Cerebellar cortex (tissue), 1 donor: ENCODE measurements around the gene CCDC15.
"Not testable (repeated sequence)": the region's sequence is repeated elsewhere in the genome, so short reads cannot be mapped to it uniquely, and the experiment has no call there.

Experiments
- DNase-seq: peaks from one replicate; pipeline ENCODE4 v3.0.0-alpha.2; 2015; ENCODE audit warnings: low spot score

CCDC15 gene

DNA sequence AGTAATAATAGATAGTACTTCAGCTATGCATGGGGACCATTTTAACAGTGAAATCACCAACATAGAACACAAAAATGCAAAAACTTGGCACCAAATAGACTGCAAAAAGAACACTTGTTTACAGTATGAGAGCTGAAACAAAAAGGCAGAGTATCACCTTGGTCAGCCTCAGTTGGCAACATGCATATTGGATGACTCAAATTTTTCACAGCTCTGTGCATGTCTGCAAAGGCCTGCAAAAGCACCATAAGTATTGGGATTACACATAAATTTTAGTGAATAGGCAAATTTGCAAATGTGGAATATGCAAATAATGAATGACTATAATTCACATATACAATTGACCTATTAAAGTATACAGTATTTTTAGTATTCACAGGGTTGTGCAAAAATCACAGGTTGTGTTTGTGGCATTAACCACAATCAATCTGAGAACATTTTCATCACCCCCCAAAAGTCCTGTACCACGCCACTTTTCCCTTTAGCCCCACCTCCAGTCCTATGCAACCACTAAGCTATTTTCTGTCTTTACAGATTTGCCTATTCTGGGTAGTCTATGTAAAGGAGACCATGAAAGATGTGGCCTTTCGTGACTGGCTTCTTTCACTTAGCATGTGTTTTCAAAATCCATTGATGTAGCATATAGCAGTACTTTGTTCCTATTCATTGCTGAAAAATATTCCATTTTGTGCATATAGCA is 47.2 kb downstream of the CCDC15 start:
- DNase-seq = no peak

DNA sequence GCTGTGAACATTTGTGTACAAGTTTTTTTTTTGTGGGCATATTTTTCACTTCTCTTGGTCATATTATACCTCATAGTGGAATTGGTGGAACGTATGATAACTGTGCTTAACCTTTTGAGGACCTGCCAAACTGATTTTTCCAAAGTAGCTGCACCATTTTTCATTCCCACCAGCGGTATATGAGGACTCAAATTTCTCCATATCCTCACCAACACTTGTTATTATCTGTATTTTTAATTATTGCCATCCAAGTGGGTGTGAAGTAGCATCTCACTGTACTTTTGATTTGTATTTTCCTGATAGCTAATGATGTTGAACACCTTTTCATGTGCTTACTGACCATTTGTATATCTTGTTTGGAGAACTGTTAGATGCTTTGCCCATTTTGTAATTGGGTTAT is 47.8 kb downstream of the CCDC15 start:
- DNase-seq = no peak

DNA sequence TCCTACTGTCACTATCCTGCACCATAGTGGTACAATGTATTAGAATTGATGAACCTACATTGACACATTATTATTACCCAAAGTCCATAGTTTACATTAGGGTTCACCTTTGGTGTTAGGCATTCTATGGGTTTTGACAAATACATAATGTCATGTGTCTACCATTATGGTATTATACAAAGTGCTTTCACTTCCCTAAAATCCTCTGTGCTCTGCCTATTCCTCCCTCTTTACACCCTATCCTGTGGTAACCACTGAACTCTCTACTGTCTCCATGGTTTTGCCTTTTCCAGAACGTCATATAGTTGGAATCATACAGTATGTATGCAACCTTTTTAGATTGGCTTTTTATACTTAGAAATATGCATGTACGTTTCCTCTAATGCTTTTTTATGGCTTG is 51.5 kb downstream of the CCDC15 start:
- DNase-seq = no peak

DNA sequence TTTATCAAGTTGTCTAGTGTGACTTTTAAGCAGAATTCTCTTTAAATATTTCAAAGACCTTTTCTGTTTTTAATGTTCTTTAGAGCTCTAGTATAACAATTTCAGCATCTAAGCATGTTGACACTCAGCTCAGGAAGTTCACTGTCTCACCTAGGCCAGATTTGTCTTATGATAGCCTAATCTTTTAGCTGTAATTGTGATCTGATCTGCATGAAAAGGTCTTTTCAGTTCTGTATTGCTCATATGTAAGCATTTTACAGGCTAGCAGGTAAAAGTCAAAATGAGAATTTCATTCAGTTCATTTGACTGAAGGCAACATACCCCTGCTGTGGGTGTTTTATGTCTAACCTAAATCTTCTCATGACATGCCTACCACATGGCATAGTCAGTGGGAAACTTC is 62.4 kb downstream of the CCDC15 start:
- DNase-seq = no peak

DNA sequence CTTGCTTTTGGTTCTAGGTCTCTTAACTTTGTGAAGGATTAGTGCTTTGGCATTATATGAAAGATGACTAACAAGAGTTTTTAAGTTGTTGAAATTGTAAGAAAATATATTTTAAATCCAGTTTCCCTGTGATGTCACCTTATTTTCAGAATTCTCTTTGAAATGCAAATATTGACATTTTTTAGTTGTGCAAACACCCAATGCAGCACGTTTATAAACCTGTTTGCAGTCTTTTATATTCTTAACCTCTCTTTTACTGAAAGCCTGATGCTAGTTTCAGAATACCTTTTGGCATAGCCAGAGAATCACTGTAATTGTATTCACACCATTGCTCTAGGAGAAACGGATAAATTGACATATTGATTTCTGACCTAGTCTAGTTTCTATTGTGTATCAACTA is 66.3 kb downstream of the CCDC15 start:
- DNase-seq = no peak

DNA sequence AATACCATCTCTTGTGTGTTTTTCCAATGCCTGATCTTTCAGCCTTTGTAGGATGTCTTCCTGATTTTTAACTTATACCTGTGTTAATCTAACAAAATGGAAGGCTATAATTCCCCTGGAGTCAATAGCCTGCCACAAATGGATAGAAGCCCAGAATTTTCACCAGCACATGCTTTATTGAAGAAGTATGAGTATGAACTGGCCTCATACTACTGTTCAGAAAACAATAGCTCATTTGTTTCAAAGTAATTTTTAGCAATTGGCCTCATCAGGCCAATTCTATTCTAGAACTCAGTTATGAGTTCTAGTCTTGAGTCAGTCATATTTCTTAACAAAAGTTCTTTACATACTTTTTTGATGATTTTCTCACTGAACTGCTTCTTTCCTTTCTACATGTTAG is 68.5 kb downstream of the CCDC15 start:
- no peak for DNase-seq

GRCh38 chr11:125025968-125026367 is 72.0 kb downstream of the CCDC15 start:
- no peak for DNase-seq

DNA sequence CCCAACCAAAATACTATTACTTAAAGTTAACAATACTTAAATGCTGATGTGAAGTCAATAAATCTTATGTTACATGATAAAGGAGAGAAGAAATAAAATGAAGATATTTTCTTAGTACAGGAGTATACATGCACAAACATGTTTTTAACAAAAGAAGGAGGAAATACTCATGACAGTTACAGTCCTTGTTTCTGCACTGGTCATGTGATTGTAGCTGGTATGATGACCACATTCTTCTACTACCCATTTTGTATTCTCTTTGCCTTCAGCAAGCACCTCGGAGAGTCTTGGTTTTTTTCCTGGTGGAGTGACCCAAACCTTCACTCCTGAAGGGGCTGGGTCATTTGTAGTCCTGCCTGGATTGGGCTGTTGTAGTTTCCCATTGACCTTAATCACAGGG is 75.4 kb downstream of the CCDC15 start:
- DNase-seq = not testable (repeated sequence)

DNA sequence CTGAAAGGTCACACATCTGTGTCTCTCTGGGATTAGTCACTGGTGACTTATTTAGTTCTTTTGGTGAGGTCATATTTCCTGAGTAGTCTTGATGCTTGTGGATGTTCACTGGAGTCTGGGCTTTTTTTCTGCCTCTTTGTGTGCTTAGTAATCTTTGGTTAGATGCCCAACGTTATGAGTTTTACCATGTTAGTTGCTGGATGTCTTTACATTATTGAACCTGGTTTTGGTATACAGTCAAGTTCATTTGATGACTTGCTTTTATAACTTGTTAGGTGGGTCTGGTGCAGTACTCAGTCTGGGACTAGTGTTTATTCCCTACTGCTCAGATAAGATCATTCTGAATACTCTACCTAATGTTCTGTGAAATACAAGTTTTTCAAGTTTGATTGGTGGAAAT is 82.9 kb downstream of the CCDC15 start:
- DNase-seq = no peak

GRCh38 chr11:125049164-125049792 is 95.3 kb downstream of the CCDC15 start:
- no peak for DNase-seq

DNA sequence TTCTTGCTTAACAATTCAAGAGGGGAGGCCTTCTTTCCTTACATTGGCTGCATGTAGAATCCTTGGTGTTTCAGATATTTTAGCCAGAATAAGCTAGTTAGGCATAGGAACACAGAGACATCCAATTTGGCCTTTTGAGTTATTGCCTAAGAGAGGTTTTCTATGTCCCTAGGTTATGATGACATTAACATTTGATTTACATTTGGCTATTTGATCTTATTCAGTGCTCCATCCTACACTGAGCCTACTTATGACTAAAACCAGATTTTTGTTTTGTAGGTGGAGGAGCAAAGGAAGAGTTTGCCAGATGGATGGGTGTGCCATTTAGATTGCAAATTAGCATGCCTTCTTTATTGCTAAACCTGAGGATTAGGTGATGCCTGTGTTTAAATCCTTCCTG is 98.0 kb downstream of the CCDC15 start:
- no peak for DNase-seq

- DNase-seq = no peak
Observed at GRCh38 chr11:125053167-125053566, 99.2 kb downstream of the CCDC15 start.

GRCh38 chr11:125055107-125055715 is 101.2 kb downstream of the CCDC15 start:
- no peak for DNase-seq

GRCh38 chr11:125056111-125056510 is 102.1 kb downstream of the CCDC15 start:
- DNase-seq = not testable (repeated sequence)

DNA sequence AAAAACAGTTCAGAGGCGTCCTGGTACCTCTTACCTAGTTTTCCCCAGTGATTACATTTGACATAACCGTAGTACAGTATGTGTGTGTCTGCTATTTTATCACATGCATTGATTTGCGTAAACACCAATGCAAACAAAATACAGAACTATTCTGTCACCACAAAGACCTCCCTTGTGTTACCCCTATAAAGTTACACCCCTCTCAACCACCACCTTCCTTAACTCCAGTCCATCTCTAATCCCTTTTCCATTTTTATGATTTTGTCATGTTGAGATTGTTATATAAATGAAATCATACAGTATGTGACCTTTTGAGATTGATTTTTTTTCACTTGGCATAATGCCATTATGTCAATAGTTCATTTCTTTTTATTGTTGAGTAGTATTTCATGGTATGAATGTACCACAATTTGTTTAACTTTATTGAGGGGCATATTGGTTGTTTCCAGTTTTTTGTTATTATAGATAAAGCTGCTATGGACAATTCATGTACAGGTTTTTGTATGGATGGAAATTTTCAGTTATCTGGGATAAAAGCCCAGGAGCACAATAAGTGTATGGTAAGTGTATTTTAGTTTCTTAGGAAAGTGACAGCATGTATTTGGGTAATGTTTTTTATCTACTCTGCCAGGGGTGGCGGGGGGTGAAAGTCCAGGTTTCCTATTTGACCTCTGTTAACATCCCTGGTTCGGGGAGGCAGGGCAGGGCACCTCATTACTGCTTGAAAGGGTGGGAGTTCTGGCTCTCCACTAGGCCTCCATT is 103.1 kb downstream of the CCDC15 start:
- DNase-seq = no peak

DNA sequence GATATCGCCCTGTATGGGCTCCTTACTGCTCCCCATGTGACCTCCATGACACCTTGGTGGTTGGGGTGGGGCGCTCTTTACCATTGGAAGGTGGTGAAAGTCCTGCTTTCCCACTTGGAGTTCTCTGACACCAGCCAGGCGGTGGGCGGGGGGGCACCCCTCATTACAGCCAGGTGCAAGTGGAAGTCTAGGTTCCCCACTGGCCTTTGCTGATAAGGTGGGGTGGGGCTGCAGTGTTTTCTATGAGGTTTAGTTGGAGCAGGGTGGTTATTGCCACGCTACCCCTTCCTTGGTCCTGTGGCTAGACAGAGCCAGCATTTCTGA is 103.7 kb downstream of the CCDC15 start:
- no peak for DNase-seq

- no peak for DNase-seq
Observed at GRCh38 chr11:125061281-125061680, 107.3 kb downstream of the CCDC15 start.

DNA sequence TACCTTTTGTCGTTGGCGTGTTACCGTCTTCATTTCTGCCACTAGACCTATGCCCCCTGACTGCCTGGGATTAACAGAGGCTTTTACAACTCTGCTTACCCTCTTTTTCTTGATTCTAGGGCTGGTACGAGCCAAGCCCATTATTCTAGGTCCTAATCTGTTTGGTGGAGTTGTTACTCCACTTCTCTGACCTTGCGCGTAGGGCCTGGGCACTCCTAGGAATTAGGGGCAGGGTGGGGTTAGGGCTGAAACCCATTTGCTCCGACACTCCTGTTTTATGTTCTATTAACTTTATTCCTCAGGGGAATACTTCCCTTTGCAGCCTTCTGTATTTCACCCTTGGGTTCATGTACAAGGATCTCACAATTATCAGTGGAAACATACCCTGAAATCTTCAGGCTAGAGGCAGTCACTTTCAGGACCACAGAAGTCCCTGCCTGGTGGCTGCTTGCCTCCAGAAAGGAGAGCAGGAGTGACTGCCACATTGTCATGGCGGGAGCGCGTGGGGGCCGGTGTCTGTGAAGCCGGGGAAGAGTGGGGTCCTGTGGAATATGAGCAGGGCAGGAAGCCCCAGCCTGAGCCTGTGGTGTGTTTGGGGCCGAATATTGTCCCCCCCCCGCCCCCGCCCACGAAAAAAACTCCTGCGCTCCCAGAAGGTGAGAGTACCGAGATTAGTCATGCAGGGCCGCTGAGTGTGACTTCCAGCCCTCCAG is 108.4 kb downstream of the CCDC15 start:
- DNase-seq = no peak

DNA sequence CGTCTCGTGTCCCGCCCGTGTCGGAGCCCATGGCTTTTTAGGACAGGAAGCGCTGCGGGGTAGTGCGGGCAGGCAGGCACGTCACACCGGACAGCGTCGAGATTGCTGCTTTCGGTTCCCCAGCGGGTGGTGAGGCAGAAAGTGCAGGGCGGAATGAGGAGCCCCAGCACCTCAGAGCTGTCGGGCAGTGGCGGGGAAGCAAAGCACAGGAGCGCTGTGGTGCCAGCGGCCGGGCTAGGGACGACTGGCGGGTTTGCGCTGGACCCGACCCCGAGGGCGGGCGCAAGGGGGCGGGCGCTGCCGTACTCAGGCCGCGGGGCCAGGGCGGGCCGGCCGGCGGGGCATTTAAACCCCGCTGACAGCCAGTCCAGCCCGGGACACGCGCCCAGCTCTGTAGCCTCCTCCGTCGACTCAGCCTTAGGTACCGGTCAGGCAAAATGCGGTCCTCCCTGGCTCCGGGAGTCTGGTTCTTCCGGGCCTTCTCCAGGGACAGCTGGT is 109.0 kb downstream of the CCDC15 start, which contains the start of gene SLC37A2:
SLC37A2 (plus strand) TSS at position 375 of the 498 bp plus-strand sequence; CDS start at position 438, 63 bp downstream.
- DNase-seq = no peak

DNA sequence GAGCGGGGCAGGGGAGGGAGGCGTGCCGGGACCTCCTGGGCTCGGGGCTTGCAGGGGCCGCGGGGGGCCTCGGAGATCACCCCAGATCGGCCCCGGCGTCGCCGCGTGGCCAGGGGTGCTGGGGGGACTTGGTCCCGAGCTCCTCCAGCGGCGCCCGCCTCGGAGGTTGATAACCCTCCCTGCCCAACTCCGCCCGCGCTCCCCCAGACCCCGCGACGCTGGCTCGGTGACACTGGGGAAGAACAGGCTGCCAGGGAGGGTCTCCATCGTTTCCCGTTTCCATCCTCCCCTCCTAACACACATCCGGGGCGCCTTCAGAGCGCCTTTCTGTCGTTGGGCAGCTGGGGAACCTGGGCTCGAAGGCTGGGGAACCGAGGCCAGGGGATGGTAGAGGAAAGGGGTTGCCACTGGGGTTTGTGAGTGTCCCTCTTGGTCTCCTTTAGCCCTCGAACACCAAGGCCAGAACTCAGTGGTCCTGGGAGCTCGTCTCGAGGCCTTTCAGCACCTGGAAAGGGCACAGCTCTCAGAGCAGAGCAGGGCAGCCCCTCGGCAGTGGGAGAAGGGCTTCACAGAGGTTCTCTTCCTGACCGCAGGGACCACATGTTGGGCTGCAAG is 109.5 kb downstream of the CCDC15 start:
- no peak for DNase-seq

DNA sequence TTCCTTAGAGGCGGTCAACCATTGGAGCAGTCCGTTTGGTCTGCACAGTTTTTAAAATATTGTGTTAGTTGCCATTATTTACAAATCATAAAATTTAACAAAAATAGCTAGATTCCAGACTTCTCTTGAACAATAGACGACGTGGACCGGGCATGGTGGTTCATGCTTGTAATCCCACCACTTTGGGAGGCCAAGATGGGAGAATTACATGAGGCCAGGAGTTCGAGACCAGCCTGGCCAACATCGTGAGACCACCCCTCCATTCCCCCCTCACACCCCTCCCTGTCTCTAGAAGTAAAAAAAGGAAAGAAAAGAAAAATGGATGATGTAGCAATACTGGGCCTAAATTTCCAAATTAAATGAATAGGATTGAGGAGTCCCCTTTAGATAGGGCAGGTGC is 110.1 kb downstream of the CCDC15 start:
- no peak for DNase-seq

DNA sequence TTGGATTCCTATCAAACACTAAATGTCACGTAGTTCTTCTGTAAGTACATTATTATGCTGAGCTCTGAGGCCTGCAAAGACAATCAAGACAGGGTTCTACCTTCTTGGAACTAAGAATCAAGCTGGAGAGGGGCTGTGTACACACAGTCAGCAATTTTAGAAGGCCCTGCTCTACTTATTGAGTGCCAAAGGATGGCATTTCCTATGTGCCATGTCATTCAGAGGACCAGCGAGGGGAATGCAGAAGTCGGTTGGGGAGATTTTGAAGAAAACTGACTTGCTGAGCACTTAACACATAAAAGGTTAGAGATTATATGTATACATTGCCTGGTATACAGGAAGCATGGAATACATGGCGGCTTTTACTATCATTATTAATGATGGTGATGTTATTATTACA is 114.4 kb downstream of the CCDC15 start:
- no peak for DNase-seq
